GM20000 (cell line): ENCODE data around the gene GRID2IP.

ENCODE experiments used
- DNase-seq: peaks from one replicate; pipeline ENCODE4 v3.0.0; 2012; ENCODE audit warnings: low spot score
- TF ChIP-seq, protein P1 (sequence below): IDR thresholded peaks from 2 replicates; pipeline ENCODE4 v1.5.1; 2012; ENCODE audit warnings: mild to moderate bottlenecking, control low read depth; ENCODE audit errors: extremely low read depth, missing control alignments

Gene GRID2IP

DNA sequence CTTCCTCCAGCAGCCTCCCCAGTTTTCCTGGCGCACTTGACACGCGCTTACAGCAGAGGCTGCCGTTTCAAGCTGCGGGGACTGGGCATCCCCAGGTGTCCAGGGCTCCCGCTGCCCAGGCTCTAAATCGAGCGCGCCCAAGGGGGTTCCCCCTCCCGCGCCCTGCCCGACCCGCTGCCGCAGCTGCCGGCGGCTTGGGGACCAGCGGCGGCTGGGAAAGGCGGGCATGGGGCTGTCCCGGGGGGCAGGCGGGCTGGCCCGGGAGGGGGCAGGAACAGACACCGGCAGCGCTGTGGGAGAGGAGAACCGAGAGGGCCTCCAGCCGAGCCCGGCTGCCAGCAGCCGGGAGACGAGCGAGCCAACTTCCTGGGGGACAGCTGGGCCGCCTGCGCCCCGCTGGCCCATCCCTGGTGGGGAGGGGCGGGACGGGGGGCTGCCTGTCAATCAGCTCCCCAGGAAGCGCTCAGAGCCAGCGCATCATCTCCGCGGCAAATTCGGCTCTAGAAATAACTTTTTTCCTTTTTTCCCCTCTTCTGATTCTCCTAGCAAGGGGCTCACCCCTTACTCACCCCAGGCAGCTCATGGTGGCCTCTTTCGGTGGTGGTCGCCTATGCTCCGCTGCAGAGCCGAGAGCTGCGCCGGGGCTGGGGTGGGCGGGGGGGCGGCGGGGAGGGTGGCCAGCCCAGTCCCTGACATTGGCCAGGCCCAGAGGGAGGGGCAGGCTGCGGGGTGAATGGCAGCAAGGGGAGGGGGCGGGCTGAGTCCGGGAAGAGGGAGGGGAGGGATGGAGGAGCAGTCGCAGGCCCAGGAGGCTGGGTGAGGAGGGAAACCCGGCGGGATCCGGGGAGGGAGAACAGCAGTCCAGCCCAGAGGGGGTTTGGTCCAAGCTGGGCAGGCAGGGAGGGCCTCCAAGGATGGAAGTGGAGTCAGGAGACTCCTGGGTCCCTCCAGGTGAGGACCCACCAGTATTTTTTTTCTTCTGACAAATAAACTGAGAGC is 14.7 kb downstream of the GRID2IP start:
- DNase-seq: peak; percentile 72
- TF ChIP-seq, protein P1, sequence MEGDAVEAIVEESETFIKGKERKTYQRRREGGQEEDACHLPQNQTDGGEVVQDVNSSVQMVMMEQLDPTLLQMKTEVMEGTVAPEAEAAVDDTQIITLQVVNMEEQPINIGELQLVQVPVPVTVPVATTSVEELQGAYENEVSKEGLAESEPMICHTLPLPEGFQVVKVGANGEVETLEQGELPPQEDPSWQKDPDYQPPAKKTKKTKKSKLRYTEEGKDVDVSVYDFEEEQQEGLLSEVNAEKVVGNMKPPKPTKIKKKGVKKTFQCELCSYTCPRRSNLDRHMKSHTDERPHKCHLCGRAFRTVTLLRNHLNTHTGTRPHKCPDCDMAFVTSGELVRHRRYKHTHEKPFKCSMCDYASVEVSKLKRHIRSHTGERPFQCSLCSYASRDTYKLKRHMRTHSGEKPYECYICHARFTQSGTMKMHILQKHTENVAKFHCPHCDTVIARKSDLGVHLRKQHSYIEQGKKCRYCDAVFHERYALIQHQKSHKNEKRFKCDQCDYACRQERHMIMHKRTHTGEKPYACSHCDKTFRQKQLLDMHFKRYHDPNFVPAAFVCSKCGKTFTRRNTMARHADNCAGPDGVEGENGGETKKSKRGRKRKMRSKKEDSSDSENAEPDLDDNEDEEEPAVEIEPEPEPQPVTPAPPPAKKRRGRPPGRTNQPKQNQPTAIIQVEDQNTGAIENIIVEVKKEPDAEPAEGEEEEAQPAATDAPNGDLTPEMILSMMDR: no peak

DNA sequence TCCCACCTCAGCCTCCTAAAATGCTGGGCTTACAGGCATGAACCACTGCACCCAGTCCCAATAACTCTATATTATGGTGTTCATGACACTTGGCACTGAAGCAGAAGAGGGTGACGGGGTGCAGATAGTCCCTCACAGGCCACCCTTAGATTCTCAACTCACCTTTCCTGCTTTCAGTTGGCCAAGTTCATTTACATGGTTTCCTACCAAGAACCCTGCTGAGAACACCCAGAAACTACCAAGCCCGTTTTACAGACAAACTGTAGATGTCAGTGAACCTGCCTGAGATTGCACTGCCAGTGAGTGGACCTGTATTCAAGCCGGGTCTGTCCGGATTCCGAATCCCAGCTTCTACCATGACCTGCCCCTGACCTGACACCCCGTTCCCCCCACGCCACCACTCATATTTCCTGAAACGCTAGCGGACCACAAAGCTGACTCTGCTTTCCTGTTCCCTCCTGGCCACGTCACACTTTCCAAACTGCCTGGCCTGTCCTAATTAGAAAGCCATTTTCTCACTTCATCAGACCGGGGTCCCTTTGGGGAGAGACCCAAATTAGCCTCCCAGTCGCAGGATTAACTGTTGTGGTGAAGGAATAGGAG is 17.3 kb downstream of the GRID2IP start:
- no peak for DNase-seq

DNA sequence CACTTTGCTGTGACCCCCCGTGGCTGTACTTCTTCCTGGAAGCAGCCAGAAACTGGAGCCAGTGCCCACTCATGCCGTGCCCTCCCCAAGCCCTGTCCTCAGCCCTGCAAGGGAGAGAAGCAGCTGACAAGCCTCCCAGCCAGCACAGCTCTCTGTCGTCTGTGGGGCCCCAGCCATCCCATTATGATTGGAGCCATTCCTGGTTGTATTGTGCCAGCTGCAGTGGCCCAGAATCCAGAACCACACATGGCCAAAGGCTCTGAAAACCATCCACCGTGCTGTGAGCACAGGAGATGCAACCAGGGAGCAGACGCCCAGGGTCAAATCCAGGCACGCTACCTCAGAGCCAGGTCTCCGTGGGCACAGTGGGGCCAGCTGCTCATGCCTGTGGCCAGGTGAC is 18.7 kb downstream of the GRID2IP start:
- TF ChIP-seq, protein P1: no peak
- DNase-seq: no peak

More for the DNA sequence above, 17.3 kb downstream of the GRID2IP start:
- TF ChIP-seq, protein P1: no peak

DNA sequence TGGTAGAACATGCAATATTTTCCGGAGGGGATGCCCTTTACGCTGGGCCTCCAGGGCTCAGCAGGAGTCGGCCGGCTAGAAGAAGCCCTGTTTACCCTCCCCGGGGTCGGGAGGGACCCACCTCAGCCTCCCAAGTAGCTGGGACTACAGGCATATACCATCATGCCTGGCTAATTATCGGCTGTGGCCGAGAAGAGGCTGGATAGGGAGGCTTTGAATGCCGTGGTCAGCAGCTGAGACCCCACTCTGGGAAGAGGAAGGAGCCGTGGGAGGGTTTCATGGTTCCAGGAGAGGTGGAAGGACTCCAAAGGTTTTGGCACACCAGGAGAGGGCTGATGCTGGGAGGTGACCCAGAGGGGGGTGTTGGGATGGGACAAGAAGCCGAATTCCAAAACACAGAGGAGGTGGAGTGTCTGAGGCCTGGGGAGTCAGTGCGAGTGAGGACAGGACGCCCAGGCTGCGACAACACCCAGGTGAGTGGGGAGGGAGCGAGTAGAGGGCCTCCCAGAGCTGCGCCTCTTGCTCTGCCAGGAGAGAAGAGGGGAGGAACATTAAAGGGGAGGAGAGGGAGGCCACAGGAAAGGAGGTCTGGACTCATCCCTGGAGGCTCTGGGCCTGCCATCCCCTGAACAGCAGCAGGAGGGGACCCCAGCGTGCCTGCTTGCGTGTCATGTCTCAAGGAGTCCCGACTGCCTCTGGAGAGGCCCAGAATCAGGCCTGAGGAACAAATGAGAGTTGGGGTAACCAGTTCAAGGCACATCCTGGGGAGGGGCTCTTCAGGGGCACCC is 19.6 kb downstream of the GRID2IP start:
- TF ChIP-seq, protein P1: no peak
- no peak for DNase-seq

DNA sequence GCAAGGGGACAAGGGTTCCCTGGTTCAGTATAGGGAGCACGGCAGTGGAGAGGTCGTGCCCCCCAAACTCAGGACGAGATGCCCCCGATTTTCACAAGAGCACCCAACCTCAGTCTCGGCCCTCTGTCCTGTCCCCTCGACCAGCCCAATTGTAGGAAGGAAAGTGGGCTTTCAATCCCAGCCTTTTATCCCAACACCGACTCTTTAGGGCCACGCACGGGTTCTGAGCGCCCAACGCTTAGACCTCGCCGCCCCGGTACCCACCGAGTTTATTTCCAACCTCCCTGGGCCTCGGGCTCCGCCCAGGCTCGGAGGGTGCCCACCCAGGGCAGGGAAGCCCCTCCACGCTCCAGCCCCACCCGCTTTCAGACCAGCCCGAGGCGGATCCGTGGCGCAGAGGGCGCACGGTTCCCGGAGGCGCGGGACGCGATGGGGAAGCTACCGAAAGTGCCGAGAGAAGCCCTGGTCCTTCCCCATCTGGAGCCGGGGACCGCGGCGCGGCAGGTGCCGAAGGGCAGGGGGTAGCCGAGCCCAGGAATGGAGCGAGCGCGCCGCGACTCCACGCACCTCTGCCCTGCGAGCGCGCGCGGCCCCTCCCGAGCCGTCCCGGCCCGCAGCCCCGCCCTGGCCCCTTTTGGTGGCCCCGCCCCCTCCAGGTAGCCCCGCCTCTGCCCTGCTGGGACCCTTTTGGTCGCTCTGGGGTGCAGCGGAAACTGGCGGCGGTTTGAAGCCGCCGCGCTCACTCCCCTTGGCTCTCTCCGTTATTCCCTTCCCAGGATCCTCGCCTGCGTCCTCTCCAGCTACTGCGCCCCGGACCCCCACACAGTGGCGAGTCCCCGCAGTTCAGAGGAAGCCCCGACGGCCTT is 20.4 kb downstream of the GRID2IP start:
- TF ChIP-seq, protein P1: no peak
- DNase-seq: peak; percentile 86

DNA sequence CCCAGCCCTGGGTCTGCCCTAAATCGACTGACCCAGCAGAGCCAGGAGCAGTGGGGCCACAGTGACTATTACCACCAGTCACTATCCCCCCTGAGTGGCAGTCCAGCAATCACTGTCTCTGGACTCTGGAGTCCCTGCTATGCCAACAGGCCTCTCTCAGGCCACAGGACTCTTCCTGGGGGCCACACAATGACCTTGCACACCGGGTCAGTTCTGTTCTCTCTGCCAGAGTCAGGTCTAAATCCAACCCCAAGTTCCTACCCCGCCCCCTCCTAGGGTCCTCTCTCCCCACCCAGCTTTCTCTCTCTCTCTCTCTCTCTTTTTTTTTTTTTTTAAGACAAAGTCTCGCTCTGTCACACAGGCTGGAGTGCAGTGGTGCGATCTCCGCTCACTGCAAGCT is 21.6 kb downstream of the GRID2IP start:
- DNase-seq: no peak
- TF ChIP-seq, protein P1: no peak
